Activated CD4-positive, alpha-beta T cell treated with anti-CD3 and anti-CD28 coated beads, Interleukin-2, Interleukin-4, amounts not matched to agents 100 ng/mL and 50 ng/mL, durations not matched to agents 16 hours and 8 hours (primary cell): ENCODE measurements around the gene CCDC15.

Experiments
- DNase-seq: peaks from one replicate; pipeline ENCODE4 v3.0.0-alpha.2; 2020; ENCODE audit warnings: low spot score

The CCDC15 gene, protein sequence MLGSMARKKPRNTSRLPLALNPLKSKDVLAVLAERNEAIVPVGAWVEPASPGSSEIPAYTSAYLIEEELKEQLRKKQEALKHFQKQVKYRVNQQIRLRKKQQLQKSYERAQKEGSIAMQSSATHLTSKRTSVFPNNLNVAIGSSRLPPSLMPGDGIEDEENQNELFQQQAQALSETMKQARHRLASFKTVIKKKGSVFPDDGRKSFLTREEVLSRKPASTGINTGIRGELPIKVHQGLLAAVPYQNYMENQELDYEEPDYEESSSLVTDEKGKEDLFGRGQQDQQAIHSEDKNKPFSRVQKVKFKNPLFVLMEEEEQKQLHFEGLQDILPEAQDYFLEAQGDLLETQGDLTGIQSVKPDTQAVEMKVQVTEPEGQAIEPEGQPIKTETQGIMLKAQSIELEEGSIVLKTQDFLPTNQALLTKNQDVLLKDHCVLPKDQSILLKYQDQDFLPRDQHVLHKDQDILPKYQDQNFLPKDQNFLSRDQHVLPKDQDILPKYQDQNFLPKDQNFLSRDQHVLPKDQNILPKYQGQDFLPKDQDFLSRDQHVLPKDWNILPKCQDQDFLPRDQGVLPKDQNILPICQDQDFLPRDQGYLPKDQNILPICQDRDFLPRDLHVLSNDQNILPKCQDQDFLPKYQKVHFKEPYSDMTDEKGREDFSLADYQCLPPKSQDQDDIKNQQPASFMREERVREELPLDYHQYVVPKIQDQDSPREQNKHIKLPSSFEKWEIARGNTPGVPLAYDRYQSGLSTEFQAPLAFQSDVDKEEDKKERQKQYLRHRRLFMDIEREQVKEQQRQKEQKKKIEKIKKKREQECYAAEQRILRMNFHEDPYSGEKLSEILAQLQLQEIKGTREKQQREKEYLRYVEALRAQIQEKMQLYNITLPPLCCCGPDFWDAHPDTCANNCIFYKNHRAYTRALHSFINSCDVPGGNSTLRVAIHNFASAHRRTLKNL

DNA sequence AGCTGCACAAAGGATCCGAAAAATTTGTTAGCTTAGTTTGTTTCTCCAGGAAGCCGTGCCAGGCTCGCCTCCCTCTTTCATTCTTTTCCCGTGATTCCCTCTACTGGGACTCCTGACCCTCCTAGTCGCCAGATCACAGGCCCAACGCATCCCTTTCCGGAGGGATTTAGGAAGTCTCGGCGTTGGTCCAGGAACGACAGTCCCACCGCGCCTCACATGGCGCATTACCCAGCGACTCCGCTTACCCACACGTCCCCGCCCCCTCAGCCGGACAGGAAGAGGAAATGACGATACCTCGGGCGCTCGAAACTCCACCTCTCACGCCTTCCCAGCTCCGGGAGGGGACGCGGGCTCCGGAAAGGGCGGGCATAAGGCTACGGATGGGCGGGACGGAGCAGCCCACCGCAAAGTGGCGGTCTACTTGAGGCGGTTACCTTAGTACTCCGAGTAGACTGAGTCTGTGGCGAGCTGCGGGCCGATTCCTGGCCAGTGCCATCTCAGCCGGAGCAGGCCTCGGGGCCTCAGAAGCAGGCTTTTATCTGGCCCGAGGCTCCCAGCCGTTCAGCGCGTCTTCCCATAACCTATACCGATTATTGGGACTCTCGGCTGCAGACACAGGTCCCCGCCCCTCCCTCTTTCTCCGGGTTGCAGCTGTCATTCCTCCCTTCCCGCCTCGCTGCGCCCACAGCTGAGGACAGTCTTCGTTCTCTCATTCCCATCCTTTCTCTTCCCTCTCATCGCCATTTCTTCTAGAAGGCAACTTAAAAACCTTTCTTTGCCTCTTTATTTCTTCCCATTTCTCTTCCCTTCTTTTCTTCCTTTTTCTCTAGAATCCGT is at the start of gene CCDC15:
TSS of gene CCDC15 (plus strand) at position 450 of the 837 bp plus-strand sequence. CDS start 531 bp downstream, outside the sequence.
- DNase-seq: peak; percentile 97

DNA sequence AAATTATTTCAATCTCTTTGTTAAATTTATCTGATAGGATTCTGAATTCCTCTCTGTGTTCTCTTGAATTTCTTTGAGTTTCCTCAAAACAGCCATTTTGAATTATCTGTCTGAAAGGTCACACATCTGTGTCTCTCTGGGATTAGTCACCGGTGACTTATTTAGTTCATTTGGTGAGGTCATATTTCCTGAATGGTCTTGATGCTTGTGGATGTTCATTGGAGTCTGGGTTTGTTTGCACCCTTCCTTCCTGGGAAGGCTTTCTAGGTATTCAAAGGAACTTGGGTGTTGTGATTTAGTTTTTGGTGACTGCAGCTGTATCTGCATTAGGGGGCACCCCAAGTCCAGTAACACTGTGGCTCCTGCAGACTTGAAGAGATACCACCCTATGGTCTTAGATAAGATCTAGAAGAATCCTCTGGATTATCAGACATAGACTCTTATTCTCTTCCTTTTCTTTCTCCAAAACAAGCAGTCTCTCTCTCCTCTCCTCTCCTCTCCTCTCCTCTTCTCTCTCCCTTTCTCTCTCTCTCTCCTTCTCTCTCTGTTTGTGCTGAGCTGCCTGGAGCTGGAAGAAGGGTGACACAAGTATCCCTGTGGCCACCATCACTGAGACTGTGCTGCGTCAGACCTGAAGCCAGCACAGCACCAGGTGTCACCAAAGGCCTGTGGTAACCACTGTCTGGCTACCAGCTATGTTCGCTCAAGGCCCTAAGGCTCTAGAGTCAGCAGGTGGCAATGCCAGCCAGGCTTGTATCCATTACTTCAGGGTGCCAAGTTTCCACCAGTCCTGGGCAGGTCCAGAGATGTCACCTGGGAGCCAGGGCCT is 38.2 kb upstream of the CCDC15 start:
- no peak for DNase-seq

DNA sequence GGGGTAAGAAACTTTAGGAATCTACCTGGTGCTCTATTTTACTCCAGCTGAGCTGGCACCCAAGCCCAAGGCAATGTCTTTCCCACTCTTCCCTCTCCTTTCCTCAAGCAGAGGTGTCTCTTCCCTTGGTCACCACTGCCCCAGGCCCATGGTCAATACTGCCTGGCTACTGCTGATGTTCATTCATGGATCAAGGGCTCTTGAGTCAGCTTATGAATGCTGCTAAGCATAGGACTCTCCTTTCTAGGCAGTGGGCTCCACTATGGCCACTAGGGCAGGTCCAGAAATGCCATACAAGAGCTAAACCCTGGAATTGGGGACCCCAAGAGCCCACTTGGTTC is 37.7 kb upstream of the CCDC15 start:
- DNase-seq: no peak

DNA sequence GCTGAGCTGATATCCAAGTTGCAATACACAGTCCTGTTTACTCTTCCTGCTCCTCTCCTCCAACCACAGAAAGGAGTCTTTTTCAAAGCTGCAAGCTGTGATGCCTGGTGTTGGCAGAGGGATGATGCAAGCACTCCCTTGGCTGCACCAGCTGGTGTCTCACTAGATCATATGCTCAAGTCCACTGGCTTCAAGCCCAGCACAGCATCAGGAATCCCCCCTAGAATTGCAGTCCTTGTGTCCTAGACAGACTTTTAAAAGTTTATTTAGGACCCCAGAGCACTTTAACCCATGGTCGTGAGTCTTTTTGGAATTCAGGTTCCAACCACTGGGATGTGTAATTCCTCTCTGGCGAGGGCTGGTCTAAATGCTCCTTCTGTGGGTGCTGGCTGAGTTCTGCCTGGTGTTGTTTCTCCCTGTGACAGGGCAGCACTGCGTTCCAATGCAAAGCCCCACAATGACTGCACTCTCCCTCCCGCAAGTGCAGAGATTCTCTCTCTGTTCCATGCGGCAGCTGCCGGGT is 36.8 kb upstream of the CCDC15 start:
- no peak for DNase-seq

DNA sequence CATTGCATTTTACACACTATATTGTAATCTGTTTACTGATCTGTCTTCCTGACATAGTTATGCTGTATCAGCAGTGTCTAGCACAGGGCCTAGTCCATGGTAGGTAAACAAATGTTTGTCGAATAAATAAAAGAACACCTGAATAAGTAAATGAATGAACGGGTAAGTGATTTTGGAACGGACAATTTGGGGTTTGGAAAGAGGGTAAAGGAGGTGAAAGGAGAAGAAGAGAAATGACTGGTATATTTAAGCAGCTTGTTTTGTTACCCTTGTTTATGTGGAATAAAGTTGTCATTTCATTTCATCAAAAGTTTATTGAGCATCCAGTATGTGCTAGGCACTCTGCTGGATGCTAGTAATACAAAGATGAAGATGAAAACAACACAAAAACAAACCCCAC is 35.1 kb upstream of the CCDC15 start, which contains the start of gene HEPN1:
TSS of gene HEPN1 (plus strand) at position 301 of the 400 bp plus-strand sequence.
- DNase-seq: no peak

DNA sequence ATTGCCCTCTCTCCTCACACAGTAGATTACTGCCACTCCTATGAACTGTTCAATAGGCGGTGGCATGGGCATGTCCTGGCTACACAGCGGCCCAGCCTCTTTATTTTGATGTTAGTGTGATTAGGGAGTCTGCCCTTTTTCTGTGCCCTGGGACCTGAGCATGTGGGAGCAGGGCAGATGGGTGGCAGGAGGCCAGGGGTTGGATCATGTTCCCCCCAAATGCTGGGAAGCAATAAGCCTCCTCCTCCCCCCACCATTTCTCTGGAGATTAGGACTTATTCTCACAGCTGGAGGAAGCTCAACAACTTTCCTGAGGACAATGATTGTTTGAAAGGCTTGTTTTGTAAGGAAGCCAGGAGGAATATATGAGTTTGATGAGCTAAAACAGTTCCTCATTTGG is 34.1 kb upstream of the CCDC15 start:
- DNase-seq: no peak

DNA sequence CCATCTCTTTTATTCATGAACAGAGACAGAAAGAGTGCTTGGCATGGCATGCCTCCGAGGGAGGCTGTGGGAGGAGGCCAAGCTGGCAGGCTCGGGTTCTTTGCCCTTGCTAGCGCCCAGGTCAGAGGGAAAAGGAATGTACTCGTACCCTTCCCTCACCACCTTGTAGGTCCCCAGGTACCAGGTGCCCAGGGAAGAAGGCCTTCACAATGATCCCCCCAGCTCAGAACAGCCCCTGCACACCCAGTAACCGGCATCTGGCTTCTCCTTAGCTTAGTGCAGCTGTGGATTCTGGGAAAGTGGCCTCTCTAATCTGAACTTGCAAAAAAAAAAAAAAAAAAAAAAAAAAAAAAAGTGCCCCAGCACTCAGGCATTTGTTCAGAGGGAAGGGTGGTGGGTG is 33.6 kb upstream of the CCDC15 start:
- DNase-seq: no peak

DNA sequence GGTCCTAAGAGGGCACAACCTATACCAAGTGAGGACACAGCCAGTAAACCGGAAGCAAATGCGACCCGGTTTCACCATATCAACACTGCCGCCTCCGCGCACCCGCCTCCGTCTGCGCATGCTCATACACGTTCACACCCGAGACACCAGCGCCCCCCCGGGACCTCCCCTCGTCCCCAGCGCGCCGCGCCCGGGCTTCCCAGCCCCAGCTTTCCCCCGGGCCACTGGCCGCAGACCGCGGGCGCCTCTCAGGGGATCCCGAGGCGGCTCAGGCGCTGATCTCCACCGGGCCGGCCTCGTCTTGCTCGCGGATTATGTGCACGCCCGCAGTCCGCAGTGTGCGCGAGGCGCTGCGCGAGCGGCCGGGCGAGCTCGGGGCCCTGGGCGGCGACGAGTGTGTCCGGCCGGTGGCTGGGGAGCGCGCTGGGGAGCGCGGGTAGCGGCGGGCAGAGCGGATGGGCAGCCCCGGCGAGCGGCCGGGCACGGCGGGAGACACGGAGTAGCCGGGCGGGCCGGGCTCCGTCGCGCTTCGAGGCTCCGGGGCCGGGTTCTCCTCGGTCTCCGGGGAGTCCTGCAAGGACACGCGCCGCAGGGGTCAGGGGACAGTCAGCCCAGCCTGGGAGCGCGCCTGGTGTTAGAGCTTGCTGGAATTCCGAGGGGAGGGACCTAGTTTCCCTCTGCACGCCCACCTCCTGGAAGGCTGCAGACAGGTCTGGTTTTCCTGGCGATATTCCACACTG is 33.0 kb upstream of the CCDC15 start:
- DNase-seq: peak; percentile 61

DNA sequence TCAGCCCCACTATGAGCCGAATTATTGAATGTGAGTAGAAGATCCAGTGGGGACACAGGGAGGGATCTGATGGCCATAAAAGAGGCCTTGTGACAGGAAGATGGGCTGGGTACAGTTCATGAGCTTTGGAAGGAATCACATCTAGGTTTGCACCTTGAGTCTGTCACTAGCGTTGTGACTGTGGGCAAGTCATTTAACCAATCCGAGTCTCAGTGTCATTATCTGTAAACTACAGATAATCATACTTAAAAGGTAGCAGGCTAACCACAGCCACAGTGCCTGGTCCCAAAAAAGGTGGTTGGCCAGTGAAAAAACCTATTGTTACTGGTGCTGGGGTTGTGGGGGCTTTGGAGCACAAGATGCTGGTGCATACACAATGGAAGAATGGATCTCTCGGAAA is 31.2 kb upstream of the CCDC15 start:
- DNase-seq: no peak

DNA sequence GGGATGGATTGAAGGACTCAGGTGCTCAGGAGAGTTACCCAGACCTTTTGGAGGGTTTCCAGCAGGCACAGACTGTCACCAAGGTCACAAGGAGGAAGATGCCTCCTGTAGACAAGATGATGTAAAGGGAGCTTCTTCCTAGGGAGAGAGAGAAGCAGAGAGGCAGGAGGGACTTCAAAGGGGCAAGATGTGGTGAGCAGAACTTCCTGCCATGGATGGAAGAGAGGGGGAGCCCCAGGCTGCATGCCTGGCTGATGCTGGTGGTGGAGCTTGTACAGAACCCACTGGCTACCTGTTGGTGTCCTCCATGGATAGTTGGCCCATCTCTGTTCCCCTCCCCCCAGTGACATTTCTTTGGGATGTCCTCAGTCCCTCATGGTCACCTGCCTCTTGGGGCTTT is 30.7 kb upstream of the CCDC15 start:
- DNase-seq: no peak

DNA sequence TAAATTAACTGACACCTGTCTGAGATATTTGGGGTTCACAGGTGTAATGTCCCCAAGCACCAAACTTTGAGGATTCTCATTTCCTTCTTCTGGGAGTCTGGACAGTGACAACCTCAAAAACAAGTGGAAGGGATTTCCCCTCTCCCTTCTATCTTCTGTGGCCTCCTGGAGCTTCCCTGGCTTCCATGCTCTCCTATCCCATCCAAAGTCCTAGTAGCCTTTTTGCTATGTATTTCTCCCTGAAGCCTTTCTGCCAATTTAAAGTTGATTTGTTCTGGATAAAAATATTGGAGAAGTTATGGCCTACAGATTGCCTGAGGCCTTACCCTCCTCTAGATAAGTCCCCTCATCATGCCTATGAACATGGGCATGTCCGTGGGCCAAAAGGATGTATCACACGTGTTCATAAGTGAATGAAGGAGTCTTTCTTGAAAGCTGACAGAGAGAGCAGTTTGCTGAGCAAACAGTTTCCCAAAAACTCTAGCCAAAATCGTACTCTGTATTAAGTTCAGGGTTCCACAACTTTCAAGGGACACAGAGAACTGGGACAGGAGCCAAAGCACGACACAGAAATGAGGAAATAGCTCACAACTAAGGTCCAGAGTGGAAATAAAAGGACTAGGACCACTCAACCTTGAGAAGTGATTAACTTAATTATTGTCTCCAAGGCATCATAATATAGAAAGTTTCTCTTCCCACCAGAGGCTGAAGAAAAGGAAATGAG is 24.9 kb upstream of the CCDC15 start:
- DNase-seq: no peak

DNA sequence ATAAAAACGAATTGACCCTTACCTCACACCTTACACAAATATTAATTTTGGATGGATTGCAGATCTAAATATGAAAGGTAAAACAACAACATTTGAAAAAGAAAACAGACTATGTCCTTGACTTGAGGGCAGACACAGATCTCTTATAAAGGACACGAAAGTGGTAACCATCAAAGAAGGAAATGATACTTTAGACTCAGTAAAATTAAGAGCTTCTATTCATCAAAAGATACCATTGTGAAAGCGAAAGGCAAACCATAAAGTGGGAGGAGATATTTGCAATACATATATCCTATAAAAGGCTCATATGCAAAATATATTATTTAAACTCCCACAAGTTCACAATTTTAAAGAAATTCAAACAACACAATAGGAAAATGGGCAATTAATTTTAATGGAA is 23.2 kb upstream of the CCDC15 start:
- DNase-seq: no peak

DNA sequence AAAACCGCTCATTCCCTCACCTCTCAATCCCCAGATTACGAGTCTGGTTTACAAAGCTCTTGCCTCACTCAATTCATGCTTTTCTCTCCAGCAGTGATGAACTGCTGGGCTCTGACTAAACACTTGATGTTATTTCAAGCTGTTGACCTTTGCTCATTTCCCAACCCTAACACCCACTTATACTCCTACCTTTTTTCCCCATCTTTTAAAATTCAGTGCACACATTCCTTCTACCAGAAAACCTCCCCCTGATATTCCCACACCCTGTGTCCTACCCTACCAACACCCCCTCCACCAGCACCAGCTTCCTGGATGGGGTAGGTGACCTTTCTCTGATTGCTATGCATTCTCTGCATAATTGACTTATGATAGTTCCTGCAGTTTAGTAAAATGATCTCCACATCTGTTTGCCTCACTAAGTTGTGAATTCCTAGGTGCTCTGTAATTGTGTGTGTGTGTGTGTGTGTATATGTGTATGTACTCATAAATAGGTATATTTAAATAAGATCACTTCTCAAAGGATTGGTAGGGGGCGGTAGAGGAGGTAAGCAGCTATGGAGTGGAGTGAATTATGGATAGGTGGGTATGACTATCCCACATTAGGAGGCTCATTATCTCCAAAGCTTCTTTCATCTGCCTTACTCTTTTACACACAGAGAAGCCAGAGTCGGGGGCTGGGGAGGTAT is 19.0 kb upstream of the CCDC15 start:
- DNase-seq: no peak

DNA sequence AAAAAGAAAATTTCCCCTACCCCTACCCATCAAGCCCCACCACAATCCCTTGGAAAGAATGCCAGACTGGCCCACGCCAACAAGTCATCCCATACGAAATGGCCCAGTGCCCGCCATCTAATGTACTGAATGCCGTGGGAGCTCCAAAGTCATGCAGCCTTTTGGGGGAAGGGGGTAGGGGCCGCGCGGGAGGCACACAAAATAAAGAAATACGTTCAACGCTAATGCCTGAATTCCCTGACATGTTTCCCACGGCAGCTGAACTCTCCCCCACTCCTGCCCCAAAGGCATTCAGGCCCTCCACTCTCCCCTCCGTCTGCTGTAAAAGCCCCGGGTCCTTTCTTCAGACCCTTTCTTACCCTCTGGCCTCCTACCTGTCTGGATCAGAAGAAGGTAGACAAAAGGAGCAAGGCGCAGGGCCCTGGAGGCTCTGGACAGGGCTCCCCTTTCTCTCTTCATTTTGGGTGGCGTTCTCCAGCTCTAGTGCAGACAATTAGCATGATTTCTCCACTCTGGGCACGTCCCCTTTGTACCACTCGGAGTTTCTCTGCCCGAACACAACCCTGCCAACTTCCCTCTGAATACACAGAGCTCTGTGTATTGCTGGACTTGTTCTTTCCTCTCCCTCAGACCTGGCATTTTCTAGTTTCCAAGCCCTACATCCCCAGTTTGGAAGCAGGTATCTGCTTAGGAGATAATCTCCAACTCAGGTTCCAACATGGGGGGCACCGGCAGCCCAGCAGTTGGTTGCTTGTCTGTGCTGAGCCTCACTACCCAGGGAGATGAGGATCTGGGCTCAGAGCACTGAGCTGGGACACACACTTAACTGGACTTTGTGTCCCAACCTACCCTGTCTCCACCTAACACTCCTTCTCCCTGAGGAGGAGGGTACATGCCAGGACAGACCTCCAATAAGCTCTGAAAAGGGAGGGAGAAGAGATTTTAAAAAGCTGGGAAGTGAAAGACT is 18.2 kb upstream of the CCDC15 start, which contains the start of gene HEPACAM:
TSS of gene HEPACAM (minus strand) at position 500 of the 967 bp plus-strand sequence. CDS start at position 459, 41 bp downstream.
- no peak for DNase-seq

DNA sequence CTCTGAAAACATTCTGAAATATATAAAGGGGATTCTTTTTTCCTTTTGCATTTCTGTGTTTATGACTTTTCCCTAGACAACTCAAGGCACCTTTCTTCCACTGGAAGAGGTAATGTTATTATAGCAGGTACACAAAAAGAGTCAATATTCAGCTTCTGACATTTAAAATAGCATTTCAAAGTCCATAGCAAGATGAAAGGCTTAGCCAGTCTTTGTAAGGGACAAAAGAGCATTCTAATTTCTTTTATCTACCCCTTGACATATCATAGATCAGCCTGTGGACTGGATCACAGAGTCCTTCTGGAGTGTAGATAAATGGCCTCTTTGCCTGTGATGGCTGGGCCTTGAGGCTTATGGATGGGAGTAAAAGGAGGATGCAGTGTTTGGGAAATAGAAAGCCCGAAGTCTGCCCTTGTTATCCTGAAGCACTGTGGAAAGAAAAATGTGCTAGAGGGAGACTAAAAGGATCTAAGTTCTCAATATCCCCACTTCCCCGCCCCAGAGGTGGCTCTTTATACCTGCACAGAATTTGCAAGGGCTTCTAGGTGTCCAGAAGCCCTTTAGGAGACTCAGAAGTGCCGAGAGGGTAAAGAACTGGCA is 16.6 kb upstream of the CCDC15 start:
- no peak for DNase-seq

DNA sequence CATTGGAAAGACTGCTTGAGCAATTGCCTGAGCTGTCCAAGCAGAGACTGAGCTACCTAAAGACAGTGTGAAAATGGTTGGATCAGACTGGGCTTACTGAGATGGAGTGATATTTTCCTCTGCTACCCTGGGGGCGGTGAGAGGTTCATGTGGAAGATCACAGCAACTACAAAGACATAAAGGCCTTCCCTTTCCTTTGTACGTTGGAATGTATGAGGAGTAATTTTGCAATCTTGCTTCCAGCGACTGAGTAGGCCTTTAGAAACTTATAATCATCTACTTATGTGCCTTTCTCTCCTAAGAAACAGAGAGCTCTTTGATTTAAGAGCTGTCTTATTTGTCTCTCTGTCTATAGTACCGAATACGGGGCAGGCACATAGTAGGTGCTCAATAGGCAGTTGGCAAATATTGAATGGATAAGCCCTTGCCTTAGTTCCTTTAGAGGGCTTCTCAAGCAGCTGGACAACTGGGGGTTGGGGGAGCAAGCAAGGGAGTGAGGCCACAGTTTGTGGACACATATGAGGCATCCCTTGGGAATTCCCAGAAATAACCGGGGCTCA is 15.7 kb upstream of the CCDC15 start:
- DNase-seq: no peak

DNA sequence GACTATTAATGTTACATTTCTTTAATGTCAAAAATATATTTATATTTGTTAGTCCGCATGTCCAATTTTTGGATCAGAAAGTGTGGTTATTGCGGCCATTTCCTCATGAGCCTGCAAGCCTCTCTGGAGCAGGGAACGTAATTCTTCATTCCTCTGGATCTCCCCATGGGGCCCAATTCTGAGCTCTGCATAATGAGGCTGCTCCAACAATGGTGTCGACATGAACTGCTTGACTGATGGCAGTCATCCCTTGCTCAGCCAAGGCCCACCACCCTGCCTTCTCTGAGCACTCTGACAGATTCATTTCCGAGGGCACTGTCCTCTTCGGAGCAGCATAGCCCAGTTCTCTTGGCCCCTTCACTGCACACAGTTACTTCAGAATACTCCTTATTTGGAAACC is 15.0 kb upstream of the CCDC15 start:
- no peak for DNase-seq
